HG02970 (cell line): ENCODE data around the gene MYO5B.
"Not testable (repeated sequence)": the region's sequence is repeated elsewhere in the genome, so short reads cannot be mapped to it uniquely, and the experiment has no call there.

Experiments
- ATAC-seq: cut with Tn5 transposase; IDR thresholded peaks from one replicate; pipeline ENCODE4 v1.9.1; 2021; ENCODE audit warnings: mild to moderate bottlenecking, moderate library complexity, moderate number of reproducible peaks; ENCODE audit not compliant: unreplicated experiment, low FRiP score

The MYO5B gene

DNA sequence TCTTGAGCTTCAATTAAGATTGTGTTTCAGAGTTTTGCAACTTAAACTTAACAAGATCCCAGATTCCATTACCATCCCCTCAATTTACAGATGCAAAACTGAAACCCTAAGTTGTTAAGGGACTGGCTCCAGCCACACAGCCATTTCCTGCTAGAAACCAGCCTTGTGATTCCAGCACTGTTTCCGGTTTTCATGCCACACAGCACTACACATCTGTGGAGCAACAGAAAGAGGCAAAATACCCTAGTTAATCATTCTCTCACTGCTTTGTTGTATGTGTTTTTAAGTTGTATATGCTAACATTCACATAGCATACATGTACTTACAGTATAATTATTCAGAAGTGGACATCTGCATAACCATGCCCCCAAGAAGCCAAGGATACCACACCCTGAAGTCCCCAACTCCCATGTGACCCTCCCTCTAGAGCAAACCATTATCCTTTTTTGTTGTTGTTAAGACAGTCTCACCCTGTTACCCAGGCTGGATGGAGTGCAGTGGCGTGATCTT is 87.4 kb downstream of the MYO5B start:
- no peak for ATAC-seq

DNA sequence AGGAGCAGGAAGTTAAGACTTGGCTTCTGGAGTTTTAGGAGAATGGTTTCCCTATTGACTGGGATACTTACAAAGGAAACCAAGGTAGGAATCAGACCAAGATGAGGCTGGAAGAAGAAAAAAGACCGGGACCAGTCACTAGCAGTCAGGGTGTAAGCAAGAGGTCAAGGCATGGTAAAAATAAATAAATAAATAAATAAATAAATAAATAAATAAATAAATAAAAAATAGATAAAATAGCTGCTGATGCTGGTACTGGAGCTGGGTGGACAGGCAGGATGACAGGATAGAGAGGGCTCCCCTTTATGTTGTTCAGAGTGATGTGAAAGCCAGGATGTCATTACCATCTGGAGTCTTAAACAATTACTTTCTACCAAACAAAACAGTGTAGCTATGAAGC is 89.9 kb downstream of the MYO5B start:
- no peak for ATAC-seq

DNA sequence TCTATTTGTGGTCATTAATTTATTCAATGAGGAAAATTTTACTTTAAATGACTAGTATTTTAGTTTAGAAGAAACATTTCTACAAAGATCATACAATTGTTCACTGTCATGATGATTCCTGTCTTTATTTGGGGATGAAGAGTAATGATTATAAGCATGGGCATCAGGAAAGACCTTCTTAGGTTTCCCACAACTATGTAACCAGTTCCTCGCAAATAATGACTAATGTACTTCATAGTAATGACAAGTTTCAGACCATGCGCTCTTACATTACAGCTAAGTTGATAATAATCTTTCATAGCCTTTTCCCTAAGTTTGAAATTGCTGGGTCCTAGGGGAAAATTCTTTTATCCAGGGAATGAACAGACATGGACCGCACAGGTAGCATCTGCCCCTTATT is 90.5 kb downstream of the MYO5B start:
- no peak for ATAC-seq

DNA sequence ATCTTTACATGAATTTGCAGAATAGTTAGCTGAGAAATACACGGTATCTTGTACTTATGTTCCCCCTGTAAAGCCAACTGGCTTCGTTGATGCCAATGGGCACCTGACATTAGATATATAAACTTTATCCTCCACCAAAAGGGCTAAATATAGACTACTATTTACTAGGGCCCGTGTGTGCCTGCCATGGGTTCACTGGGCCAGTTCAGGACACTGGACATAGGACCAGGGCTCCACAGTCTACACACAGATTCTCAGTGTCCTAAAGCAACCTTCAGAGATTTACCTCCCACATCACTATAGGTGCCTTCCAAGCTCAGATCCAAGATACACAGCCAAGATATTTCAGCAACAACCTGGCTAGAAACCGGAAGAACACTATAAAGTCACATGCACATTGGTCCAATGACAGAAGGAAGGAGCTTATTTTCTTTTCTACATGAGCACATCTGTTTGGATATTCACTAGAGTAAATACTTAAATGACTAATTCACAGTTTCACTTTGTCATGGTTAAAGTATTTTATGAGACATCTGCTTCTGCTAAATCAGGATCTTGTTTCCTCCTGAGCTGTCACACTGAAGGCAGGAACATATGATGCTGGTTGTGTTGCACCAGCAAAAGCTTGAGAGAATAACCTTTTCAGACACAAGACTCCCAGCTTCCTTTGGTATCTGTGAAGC is 95.1 kb downstream of the MYO5B start:
- no peak for ATAC-seq

DNA sequence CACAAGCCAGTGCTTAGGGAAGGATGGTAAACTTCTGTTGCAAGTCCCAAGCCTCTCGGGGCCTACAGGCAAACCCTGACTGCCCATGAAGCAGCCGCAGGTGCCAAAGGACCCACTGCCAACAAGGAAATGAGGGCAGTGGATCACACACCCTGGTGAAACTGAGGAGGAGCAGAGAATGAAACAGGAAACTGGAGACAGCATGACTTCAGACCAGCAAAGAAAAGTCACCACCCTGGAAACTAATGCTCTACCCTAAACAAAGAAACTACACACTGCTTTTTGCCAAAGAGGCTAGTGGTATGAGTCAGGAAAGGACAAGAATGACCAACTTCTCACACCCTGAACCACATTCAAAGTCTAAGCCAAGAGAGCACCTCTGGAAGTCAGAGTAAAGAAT is 97.2 kb downstream of the MYO5B start:
- ATAC-seq: no peak

DNA sequence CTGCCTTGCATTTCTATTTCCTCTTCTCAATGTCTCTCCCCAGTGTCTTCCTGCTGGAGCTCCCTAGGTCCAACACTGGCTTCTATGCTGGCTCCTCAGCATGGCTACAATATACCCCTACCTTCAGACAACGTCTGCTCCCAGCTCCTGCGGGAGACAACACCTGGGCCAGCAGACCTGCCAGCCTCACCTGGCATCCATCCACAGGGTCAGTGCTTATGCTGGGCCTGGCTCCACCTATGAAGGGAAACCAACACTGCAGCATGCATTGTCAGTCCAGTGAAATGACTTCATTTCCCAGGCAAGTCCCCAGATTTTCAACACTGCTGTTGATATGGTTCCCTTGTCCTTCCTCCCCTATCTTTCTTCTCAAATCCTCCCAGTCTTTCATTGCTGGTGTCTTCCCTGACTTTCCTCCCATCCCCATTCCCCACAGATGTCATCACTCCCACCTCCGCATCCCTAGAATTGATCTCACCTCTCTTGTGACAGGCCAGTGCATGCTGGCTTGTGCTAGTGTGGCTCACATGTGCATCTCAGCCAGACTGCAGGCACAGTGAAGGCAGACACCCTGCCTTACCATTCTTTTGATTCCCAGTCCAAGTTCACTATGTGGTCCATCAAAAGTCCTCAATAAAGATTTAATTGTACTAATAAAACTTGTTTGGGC is 98.0 kb downstream of the MYO5B start:
- ATAC-seq: no peak

DNA sequence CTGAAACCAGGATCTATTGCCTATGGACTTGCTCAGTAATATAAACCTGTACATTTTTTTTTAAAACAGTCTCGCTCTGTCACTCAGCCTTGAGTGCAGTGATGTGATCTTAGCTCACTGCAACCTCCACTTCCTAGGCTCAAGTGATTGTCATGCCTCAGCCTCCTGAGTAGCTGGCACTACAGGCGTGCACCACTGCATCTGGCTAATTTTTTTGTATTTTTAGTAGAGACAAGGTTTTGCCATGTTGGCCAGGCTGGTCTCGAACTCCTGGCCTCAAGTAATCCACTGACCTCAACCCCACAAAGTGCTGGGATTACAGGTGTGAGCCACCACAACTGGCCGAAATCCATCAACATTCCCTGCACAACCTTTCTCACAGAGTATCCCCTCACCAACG is 100.2 kb downstream of the MYO5B start:
- not testable (repeated sequence) for ATAC-seq

DNA sequence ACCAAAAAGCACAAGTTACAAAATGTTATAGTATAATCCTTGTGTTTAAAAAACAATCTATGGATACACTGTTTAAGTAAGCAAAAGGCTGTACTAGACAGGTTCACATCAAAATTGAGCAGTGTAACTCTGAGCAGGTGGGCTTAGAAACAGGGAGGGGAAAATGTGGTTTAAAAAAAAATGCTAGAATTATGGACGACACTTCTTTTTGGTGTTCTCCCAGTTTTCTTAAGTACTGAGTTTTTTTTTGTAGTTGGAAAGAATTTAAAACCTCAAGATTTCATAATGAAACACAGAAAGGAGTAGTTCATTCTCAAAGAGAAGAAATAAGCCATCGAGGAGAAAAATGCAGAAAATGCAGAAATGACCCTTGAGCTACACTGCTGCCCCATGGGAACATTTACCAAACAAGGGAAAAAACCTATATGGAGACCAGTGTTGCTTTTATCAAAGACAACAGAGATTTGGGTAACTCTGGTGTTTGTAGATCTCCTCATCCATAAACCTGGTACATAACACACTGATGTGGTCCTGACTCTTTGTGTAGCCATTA is 100.7 kb downstream of the MYO5B start:
- ATAC-seq: no peak

DNA sequence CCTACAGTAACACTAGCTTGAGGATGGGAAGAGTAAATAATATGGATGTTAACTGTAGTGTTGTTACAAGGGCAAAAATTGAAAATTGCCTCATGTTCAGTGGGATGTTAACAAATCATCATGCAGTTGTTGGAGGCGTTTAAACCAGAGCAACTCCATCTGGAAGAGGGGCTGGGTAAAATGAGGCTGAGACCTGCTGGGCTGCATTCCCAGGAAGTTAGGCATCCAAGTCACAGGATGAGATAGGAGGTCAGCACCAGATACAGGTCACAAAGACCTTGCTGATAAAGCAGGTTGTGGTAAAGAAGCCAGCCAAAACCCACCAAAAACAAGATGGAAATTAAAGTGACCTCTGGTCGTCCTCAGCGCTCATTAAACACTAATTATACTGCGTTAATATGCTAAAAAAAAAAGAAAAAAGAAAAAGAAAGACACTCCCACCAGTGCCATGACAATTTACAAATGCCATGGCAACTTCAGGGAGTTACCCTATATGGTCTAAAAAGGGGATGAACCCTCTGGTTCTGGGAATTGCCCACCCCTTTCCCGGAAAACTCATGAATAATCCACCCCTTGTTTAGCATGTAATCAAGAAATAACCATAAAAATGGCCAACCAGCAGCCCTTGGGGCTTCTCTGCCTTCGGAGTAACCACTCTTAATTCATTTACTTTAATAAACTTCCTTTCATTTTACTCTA is 101.4 kb downstream of the MYO5B start:
- no peak for ATAC-seq

DNA sequence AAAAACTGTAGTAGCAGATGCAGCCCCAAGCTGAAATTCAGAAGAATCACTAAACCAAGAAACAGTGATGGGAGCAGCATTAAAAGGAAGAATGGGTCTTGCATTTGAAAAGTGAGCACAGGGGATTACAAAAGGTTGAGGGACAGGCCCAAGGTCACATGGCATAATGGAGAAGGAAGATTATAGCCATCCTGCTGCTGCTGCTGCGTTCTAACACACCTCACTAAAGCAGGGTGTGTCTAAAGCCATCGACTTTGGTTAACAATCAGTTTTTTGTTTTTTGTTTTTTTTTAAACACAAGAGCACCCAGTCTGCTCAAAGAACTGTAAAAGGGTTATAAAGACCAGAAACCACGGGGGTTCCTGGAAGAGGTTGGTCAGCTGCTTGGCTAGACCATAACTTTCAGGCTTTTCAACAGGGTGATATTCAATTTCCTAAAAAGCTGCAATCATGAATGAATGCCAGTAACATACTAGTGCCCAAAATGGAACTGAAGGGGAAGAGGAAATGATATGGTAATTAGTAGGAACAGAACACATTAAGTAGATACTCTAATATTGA is 102.6 kb downstream of the MYO5B start:
- ATAC-seq: no peak

DNA sequence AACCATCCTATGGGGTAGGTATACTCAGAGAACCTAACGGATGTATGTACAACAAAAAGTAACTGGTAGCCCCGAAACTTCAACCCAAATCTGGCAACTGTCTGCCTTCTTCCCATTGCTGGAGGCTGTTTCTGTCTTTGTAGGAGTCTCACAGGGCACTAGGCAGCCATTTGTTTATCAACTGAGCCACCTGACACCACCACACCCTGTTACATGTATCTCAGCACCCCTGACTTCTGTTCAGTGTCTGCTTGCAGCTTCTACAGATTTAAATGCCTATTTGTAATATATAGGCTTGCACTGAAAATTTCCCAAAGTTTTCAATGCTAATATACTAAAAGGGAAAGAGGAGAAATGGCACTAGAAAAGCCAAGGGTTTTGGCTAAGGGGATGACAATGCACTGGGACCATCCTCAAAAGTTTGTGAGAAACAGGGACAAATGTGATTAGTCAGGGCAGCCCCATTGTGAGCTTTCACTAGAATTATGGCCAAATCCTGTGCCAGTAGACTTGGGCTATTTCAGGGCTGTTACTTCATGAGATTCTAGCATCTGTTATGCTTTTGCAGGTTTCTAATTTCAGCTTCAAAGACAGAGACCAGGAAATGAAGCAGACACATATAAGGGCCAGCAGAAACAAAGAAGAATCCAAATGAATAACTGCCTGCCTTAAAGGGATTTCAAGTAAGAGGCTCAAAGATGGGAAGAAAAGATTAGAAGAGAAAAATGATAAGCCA is 103.3 kb downstream of the MYO5B start:
- ATAC-seq: no peak

DNA sequence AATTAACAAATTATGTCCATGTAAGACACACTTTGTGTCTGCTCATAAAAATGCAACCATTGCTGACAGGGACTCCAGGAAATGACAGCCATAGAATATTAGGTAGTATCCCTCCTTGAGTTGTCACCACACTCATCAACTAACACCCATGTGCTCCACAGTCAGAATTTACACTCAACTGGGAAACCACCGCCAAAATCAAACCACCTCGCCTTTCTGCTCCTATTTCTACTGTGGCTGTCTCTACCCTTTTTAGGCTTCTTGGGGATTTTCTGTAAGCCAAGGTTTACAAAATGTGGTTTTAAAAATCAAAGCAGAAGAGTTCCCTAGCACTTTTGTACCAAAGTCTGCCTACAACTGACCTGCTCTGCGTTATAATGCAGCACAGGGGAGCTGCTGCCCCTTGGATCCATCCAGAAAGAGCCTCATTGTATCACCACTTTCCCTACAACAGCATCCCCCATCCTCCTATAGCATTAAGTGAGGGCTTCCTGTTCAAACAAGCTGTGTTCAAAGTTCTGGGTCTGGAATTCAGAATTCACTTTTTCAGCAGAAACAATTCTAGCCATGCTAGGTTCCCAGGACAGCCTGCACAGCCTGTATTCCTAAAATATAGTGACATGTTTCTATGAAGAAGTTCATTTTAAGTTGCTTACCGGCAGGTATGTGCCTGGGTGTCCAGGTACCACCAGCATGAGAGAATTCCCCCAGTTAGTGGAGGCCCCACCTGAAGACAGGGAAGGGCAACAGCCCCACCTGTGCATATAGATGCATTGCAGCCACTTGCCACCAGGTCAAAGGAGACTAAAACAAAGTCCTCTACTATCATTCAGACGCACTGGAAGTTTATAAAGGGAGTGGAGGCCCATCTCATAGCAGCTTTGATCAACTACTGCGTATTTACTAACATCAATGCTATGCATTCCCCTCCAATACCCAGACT is 104.3 kb downstream of the MYO5B start:
- ATAC-seq: no peak

DNA sequence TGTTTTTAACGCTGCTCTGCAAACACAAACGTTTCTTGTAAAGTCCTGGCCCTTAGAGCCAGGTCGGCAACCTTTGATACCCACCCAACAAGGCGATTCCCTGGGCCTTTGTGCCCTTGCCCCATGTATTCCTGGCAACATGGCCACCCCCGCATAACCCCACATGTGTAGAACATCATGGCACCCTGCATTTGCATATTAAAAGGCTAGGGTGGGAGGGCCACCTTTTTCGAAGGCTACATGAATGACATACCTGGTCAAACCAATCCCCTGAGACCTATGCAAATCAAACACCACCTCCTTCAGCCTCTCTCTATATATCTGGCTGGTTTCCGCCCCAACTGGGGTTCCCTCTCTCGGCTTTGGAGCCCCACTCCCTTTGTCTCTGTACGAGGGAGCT is 105.2 kb downstream of the MYO5B start:
- ATAC-seq: no peak

DNA sequence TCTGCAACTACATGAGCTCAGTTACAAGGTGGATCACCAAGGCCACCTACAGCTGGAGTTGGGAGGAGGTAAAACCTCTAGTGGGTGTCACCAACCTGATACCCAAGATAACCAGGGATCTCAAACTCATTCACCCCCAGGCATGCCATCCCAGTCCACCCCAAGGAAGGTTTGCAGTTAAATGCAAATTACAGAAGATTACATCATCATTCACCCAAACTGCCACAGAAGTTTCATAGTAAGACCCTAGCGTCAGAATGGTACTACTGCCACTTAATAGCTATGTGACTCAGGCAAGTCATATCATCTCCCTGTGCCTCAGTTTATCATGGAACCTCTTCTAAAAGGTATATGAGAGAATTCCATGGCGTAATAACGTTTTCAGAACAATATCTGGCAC is 111.2 kb downstream of the MYO5B start:
- ATAC-seq: no peak

DNA sequence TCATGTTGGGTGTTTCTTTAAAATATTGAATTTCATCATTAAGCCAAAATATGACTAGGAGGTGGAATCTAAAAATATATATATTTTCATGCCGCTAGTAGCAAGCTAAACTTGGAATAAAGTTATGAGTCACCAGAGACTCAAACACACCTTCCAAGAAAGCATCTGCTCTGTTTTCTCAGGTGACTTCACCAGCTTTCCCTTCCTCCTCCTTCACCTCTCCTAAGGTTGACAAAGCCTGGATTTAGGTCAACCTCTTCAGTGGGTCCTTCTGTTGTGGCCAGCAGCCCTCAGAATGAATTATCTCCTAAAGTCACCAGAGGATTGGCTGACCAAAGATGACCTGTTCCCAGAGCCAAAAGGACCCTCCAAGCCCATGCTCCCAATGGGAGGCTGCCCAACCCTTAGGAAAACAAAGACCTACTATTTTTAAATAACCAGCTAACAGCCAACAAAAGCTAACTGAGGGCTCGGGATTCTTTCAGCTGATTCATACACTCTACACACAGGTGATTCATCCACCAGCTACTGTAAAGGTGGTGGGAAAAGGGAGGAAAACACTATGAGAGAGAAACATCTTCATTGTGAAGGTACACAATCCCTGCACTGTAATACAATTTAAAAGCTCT is 113.9 kb downstream of the MYO5B start:
- no peak for ATAC-seq

DNA sequence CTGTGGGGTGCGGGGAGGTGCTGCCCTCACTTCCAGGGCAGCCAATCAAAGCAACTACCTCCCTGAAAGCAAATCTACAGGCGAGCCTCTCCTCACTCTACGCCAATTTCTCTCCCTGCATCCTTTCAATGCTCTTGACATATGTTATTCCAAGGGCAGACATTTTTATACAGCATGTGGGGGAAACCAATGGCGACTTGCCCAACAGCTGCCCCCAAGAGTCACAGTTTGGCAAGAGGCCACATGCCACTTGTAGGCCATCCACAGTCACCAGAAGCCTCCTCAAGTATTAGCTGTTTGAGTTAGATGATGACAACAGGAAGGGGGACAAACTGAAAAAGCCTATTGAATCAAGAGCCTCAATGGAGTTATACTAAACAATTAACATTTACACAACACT is 114.6 kb downstream of the MYO5B start:
- ATAC-seq: no peak

DNA sequence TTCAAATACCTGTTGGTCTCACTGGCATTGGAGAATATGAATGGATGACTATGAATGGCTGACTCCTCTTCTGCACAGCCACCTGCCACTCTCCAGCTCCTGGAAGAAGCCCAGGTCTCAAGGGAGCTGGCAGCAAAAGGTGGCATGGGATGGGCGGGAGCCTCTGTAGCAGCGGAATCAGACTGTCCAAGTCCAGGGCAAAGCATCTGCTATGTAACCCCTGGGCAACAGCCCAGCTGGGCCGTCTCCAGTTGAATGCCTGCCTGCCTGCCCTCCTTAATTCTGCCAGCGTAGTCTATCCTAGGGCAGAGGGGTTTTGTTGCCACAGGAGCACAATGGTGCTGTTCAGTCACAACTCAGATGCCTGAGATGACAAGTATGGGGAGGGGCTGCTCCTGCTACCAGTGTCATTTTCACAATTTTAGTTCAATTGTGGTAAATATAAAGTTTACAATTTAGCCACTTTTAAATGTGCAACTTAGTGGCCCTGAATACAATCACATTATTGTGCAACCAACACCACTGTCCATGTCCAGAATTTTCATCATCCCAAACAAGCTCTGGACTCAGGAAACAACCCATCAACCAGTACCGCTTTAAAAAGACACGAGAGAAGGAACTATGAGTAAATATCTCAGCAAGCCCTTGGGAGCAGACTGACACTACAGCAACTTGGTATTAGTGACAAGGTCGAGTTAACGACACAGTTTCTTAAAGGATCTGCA is 115.2 kb downstream of the MYO5B start:
- no peak for ATAC-seq

DNA sequence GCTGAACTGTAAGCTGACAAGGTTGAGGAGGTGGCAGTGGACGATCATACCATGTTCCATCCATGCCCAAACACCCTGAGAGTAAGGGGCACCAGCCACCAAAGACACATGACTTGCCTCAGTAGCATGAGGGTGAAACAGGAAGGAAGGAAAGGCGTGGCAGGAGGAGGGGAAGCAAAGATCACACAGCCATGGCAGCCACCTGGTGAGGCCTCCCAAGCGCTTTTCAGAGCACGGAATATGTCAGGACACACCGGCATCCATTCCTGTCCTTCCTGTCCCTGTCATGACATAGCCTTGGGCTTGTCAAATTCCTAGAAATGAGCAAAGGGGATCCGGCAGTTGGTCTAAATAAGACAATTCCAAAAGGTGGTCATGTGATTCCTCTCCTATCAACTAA is 118.7 kb downstream of the MYO5B start:
- ATAC-seq: no peak
